IMR-90 (cell line): ENCODE results near the gene COL4A5. TPM values are rescaled to one million over a fixed set of nuclear protein-coding genes. Genes with fewer than 3 reads are reported as not detected.
A peak's percentile ranks its signal among the peaks of the same experiment; 100 is the strongest.

ENCODE experiments used
- ATAC-seq: fragments of 200-7000 bp; cut with Tn5 transposase; 2 replicates; pipeline ENCODE4 v1.9.1; 2020; ENCODE audit warnings: low read depth, mild to moderate bottlenecking, moderate library complexity
- BruUV-seq: library from RNA; stranded (reverse); fragments of 400-500 nt; replicated peaks from 2 replicates; lab custom pipeline; 2021; lab: Mats Ljungman, UMichigan
- CTCF ChIA-PET: fragments of 300-600 bp; formaldehyde crosslinking; extraction: SDS; loops from one replicate; lab custom pipeline; 2021; ENCODE audit warnings: antibody characterized with exemption; lab: Yijun Ruan, JAX
- POLR2A ChIA-PET: fragments of 300-600 bp; sonication (Branson Sonifier 250); formaldehyde crosslinking; loops from one replicate; lab custom pipeline; 2022; ENCODE audit warnings: antibody characterized with exemption; ENCODE audit not compliant: unreplicated experiment; lab: Charles Lee
- DNase-seq: peaks from one replicate; pipeline ENCODE4 v3.0.0; 2013
- H2AFZ ChIP-seq: replicated peaks from 2 replicates; pipeline ENCODE3; 2013; ENCODE audit warnings: low read length, mild to moderate bottlenecking; ENCODE audit not compliant: poor library complexity
- H2AK5ac ChIP-seq: 2 replicates; pipeline ENCODE4 v1.6.1; 2013; ENCODE audit warnings: low read depth, low read length, inconsistent platforms
- H2AK9ac ChIP-seq: replicated peaks from 2 replicates; pipeline ENCODE3; 2013; ENCODE audit warnings: mild to moderate bottlenecking, low read depth, low read length, moderate library complexity; ENCODE audit not compliant: poor library complexity
- H2BK120ac ChIP-seq: 2 replicates; pipeline ENCODE4 v1.6.1; 2013; ENCODE audit warnings: low read depth, low read length, inconsistent platforms
- H2BK15ac ChIP-seq: 3 replicates; pipeline ENCODE4 v1.6.1; 2013; ENCODE audit warnings: low read depth, low read length, inconsistent platforms
- H2BK20ac ChIP-seq: 2 replicates; pipeline ENCODE4 v1.6.1; 2013; ENCODE audit warnings: low read depth, mild to moderate bottlenecking, inconsistent platforms, low read length, moderate library complexity
- H2BK5ac ChIP-seq: 2 replicates; pipeline ENCODE4 v1.6.1; 2013; ENCODE audit warnings: mild to moderate bottlenecking, low read depth, low read length, inconsistent platforms; ENCODE audit not compliant: poor library complexity, severe bottlenecking
- H3K14ac ChIP-seq: replicated peaks from 2 replicates; pipeline ENCODE4 v1.6.1; 2013; ENCODE audit warnings: low read depth, low read length, inconsistent platforms
- H3K18ac ChIP-seq: 2 replicates; pipeline ENCODE4 v1.6.1; 2013; ENCODE audit warnings: low read depth, low read length, control low read depth
- H3K23ac ChIP-seq: 2 replicates; pipeline ENCODE4 v1.6.1; 2013; ENCODE audit warnings: low read depth, low read length, inconsistent platforms
- H3K27ac ChIP-seq: 2 replicates; pipeline ENCODE4 v1.5.1; 2013; ENCODE audit warnings: mild to moderate bottlenecking, control low read depth, low read length; ENCODE audit not compliant: insufficient read depth
- H3K27me3 ChIP-seq: 2 replicates; pipeline ENCODE4 v1.6.1; 2013; ENCODE audit warnings: low read length; ENCODE audit not compliant: control insufficient read depth, insufficient read depth
- H3K36me3 ChIP-seq: 2 replicates; pipeline ENCODE4 v1.6.1; 2013; ENCODE audit warnings: low read length, mixed read lengths; ENCODE audit not compliant: control insufficient read depth, insufficient read depth
- H3K4ac ChIP-seq: 2 replicates; pipeline ENCODE4 v1.6.1; 2013; ENCODE audit warnings: low read depth, low read length, inconsistent platforms
- H3K4me1 ChIP-seq: 2 replicates; pipeline ENCODE4 v1.6.1; 2013; ENCODE audit warnings: low read length, mixed read lengths; ENCODE audit not compliant: control insufficient read depth, insufficient read depth
- H3K4me2 ChIP-seq: 2 replicates; pipeline ENCODE4 v1.6.1; 2013; ENCODE audit warnings: low read depth, mild to moderate bottlenecking, control low read depth, low read length, moderate library complexity
- H3K4me3 ChIP-seq: 2 replicates; pipeline ENCODE4 v1.5.1; 2013; ENCODE audit warnings: low read depth, mild to moderate bottlenecking, control low read depth, low read length, moderate library complexity; ENCODE audit not compliant: insufficient read depth
- H3K56ac ChIP-seq: 2 replicates; pipeline ENCODE4 v1.6.1; 2013; ENCODE audit warnings: low read length, inconsistent platforms; ENCODE audit not compliant: insufficient read depth; ENCODE audit errors: extremely low read depth
- H3K79me1 ChIP-seq, 2 experiments: 2 replicates each; pipeline ENCODE4 v1.6.1; 2013; ENCODE audit warnings: low read length in 2 of 2, inconsistent platforms in 1 of 2, low read depth in 1 of 2
- H3K9ac ChIP-seq: 2 replicates; pipeline ENCODE4 v1.6.1; 2013; ENCODE audit warnings: low read depth, low read length, control low read depth
- H3K9me1 ChIP-seq: 2 replicates; pipeline ENCODE4 v1.6.1; 2013; ENCODE audit warnings: low read length, inconsistent platforms; ENCODE audit not compliant: insufficient read depth
- H3K9me3 ChIP-seq: 2 replicates; pipeline ENCODE4 v1.6.1; 2013; ENCODE audit warnings: low read length; ENCODE audit not compliant: control insufficient read depth, insufficient read depth
- H4K20me1 ChIP-seq: 2 replicates; pipeline ENCODE4 v1.6.1; 2013; ENCODE audit warnings: low read length, inconsistent platforms; ENCODE audit not compliant: insufficient read depth
- H4K5ac ChIP-seq: 2 replicates; pipeline ENCODE4 v1.6.1; 2013; ENCODE audit warnings: mild to moderate bottlenecking, low read depth, low read length, control low read depth
- H4K8ac ChIP-seq, 2 experiments: 2 replicates each; pipeline ENCODE4 v1.6.1; 2013; ENCODE audit warnings: low read depth in 2 of 2, low read length in 2 of 2, control low read depth in 1 of 2, inconsistent platforms in 1 of 2
- H4K91ac ChIP-seq: 2 replicates; pipeline ENCODE4 v1.6.1; 2013; ENCODE audit warnings: low read depth, low read length, inconsistent platforms; ENCODE audit not compliant: insufficient read depth
- BHLHE40 ChIP-seq: fragments of 150-350 bp; IDR thresholded peaks from 2 replicates; pipeline ENCODE4 v1.6.1; 2016; ENCODE audit warnings: mild to moderate bottlenecking, low read depth, low read length
- CEBPB ChIP-seq: IDR thresholded peaks from 2 replicates; pipeline ENCODE4 v1.6.1; 2012; ENCODE audit warnings: low read depth, low read length, improper control_type of control experiment
- FOS ChIP-seq: fragments of 150-350 bp; IDR thresholded peaks from 2 replicates; pipeline ENCODE4 v1.6.1; 2016; ENCODE audit warnings: low read depth, low read length
- MAFK ChIP-seq: IDR thresholded peaks from 2 replicates; pipeline ENCODE4 v1.6.1; 2012; ENCODE audit warnings: low read depth, low read length, improper control_type of control experiment
- MAZ ChIP-seq: IDR thresholded peaks from 2 replicates; pipeline ENCODE4 v1.6.1; 2012; ENCODE audit warnings: low read depth, mild to moderate bottlenecking, low read length, improper control_type of control experiment, moderate library complexity, borderline replicate concordance
- MXI1 ChIP-seq: IDR thresholded peaks from 2 replicates; pipeline ENCODE4 v1.6.1; 2012; ENCODE audit warnings: low read depth, mild to moderate bottlenecking, low read length, moderate library complexity, borderline replicate concordance
- NFE2L2 ChIP-seq: fragments of 150-350 bp; IDR thresholded peaks from 2 replicates; pipeline ENCODE4 v1.6.1; 2016; ENCODE audit warnings: low read depth, mild to moderate bottlenecking, low read length
- POLR2A ChIP-seq: IDR thresholded peaks from 2 replicates; pipeline ENCODE4 v1.6.1; 2012; ENCODE audit warnings: mild to moderate bottlenecking, low read depth, low read length
- RCOR1 ChIP-seq: IDR thresholded peaks from 2 replicates; pipeline ENCODE4 v1.6.1; 2012; ENCODE audit warnings: mild to moderate bottlenecking, low read length, improper control_type of control experiment; ENCODE audit not compliant: insufficient replicate concordance
- RFX5 ChIP-seq: IDR thresholded peaks from 2 replicates; pipeline ENCODE4 v1.8.0; 2012; ENCODE audit warnings: low read depth, mild to moderate bottlenecking, low read length, moderate library complexity
- SMC3 ChIP-seq: fragments of 150-350 bp; IDR thresholded peaks from 2 replicates; pipeline ENCODE4 v1.6.1; 2016; ENCODE audit warnings: low read depth, mild to moderate bottlenecking, antibody characterized with exemption, low read length, moderate library complexity
- WGBS, 2 experiments: methylation state at CpG; one replicate each; pipeline versions ENCODE4 v1.1.5 to v1.1.7; 2013; ENCODE audit warnings: missing lambda C conversion rate in 2 of 2; ENCODE audit not compliant: insufficient read length in 1 of 2; ENCODE audit errors: extremely low coverage in 2 of 2; 5-methylcytosine and 5-hydroxymethylcytosine counted together
- dilution Hi-C: fragments of 300-500 bp; cut with HindIII; formaldehyde crosslinking; loops from one replicate; pipeline ENCODE4 v1.14.3; 2018; ENCODE audit warnings: low sequenced_read_pairs; ENCODE audit not compliant: unreplicated experiment
- in situ Hi-C: fragments of 300-500 bp; cut with MboI; formaldehyde crosslinking; loops from 3 replicates; pipeline ENCODE4 v1.14.3; 2019; ENCODE audit warnings: low sequenced_read_pairs, inconsistent platforms, mixed read lengths
- intact Hi-C: fragments of 100-400 bp; cut with micrococcal nuclease; formaldehyde crosslinking; loops from 2 replicates; pipeline ENCODE4 v1.10.0; 2022
- polyA plus RNA-seq, 3 experiments: library from polyadenylated mRNA; depleted of rRNA; stranded (reverse); fragments of >200 nt; gene quantifications; 2 replicates each; pipeline ENCODE4 v1.2.3, GENCODE V29; 2012; ENCODE audit warnings: low replicate concordance in 1 of 3
- total RNA-seq: library from RNA; depleted of rRNA; stranded (reverse); fragments of >200 nt; gene quantifications from 2 replicates; pipeline ENCODE4 v1.2.3, GENCODE V29; 2012
- TF ChIP-seq, protein P1 (sequence below): conservative IDR thresholded peaks from 2 replicates; pipeline ENCODE4 v1.5.1; 2012; ENCODE audit warnings: mild to moderate bottlenecking, low read depth, low read length, improper control_type of control experiment
- TF ChIP-seq, protein P2 (sequence below): fragments of 150-350 bp; IDR thresholded peaks from 2 replicates; pipeline ENCODE4 v1.6.1; 2016; ENCODE audit warnings: low read depth, mild to moderate bottlenecking, low read length, moderate library complexity, borderline replicate concordance
- TF ChIP-seq, protein P3 (sequence below): fragments of 150-350 bp; IDR thresholded peaks from 2 replicates; pipeline ENCODE4 v1.6.1; 2017; ENCODE audit warnings: mild to moderate bottlenecking, antibody characterized with exemption, low read length, low read depth

COL4A5 gene
- total and polyA plus RNA-seq, 2 of the 4 experiments (the other 2 are of a cell fraction), result 16.3 to 26.6 TPM

GRCh38 chrX:108415891-108416290, 23.7 kb upstream of the COL4A5 start:
- Histone ChIP-seq H3K56ac (no peak overlapping the region), H2AFZ (no peak overlapping the region), H3K27ac (no peak overlapping the region), H3K18ac (no peak overlapping the region), H3K4me3 (no peak overlapping the region), H2BK15ac (no peak overlapping the region), H2BK20ac (no peak overlapping the region), H3K14ac (no peak overlapping the region), H3K9me1 (no peaks in the 10 kb centered on the region), H4K20me1 (no peaks in the 10 kb centered on the region; the same call in 1 of the 2 replicates), H2BK120ac (no peak overlapping the region), H3K23ac (no peak overlapping the region), H3K27me3 (peaks cover 1% of the 10 kb centered on the region), H2AK5ac (no peak overlapping the region), H3K36me3 (no peaks in the 10 kb centered on the region), H3K79me1 (no peaks in the 10 kb centered on the region), H3K9me3 (no peaks in the 10 kb centered on the region), H2BK5ac (peak overlapping the region; percentile 40), H4K91ac (no peak overlapping the region), H3K4ac (no peak overlapping the region), H2AK9ac (no peak overlapping the region), H4K5ac (no peak overlapping the region), H4K8ac (no peak overlapping the region), H3K4me2 (no peak overlapping the region; the same call in 1 of the 2 replicates), H3K4me1 (no peaks in the 10 kb centered on the region), H3K9ac (no peak overlapping the region)
- DNase-seq, result peak; percentile 57
- ATAC-seq, result peak; percentile 68
- no CpG with 5 or more reads among the region's 2 CpGs for WGBS, 2 experiments
- no peak for TF ChIP-seq MAFK
- TF ChIP-seq, protein P1, sequence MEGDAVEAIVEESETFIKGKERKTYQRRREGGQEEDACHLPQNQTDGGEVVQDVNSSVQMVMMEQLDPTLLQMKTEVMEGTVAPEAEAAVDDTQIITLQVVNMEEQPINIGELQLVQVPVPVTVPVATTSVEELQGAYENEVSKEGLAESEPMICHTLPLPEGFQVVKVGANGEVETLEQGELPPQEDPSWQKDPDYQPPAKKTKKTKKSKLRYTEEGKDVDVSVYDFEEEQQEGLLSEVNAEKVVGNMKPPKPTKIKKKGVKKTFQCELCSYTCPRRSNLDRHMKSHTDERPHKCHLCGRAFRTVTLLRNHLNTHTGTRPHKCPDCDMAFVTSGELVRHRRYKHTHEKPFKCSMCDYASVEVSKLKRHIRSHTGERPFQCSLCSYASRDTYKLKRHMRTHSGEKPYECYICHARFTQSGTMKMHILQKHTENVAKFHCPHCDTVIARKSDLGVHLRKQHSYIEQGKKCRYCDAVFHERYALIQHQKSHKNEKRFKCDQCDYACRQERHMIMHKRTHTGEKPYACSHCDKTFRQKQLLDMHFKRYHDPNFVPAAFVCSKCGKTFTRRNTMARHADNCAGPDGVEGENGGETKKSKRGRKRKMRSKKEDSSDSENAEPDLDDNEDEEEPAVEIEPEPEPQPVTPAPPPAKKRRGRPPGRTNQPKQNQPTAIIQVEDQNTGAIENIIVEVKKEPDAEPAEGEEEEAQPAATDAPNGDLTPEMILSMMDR, result no peak
- TF ChIP-seq CEBPB, result no peak
- TF ChIP-seq MXI1, result no peak
- TF ChIP-seq RFX5, result no peak
- no peak for TF ChIP-seq MAZ
- TF ChIP-seq RCOR1, result no peak
- TF ChIP-seq, protein P2, sequence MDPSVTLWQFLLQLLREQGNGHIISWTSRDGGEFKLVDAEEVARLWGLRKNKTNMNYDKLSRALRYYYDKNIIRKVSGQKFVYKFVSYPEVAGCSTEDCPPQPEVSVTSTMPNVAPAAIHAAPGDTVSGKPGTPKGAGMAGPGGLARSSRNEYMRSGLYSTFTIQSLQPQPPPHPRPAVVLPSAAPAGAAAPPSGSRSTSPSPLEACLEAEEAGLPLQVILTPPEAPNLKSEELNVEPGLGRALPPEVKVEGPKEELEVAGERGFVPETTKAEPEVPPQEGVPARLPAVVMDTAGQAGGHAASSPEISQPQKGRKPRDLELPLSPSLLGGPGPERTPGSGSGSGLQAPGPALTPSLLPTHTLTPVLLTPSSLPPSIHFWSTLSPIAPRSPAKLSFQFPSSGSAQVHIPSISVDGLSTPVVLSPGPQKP, result no peak
- TF ChIP-seq SMC3, result no peak
- TF ChIP-seq POLR2A, result no peak
- TF ChIP-seq BHLHE40, result no peak
- TF ChIP-seq, protein P3, sequence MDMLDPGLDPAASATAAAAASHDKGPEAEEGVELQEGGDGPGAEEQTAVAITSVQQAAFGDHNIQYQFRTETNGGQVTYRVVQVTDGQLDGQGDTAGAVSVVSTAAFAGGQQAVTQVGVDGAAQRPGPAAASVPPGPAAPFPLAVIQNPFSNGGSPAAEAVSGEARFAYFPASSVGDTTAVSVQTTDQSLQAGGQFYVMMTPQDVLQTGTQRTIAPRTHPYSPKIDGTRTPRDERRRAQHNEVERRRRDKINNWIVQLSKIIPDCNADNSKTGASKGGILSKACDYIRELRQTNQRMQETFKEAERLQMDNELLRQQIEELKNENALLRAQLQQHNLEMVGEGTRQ, result no peak
- no peak for TF ChIP-seq NFE2L2
- TF ChIP-seq FOS, result no peak
- in situ Hi-C loops, result no loop called here
- CTCF ChIA-PET, result no interaction called here
- no TSS peak for BruUV-seq
- dilution Hi-C loops, result no loop called here
- intact Hi-C loops, result no loop called here
- POLR2A ChIA-PET, result no interaction called here
